ENCODE data around the gene HOXA11. TPM values are rescaled to one million over a fixed set of nuclear protein-coding genes. Genes with fewer than 3 reads are reported as not detected.

HOXA11 gene
- total RNA-seq, 1 donor from 2014 or later, result not detected

- peak overlapping the region; percentile 56 for H3K4me3 Mint-ChIP-seq
- peaks cover 78% of the 10 kb centered on the region for H3K27me3 Mint-ChIP-seq
- H3K9me3 Mint-ChIP-seq, result no peaks in the 10 kb centered on the region
- peak overlapping the region; percentile 78 for H3K27ac Mint-ChIP-seq
- peak; percentile 69 for DNase-seq
- H3K4me1 Mint-ChIP-seq, result peaks cover 18% of the 10 kb centered on the region
- intact Hi-C loops (cut with micrococcal nuclease), result loop anchor here (2.0 kb wide), 2 partner anchors 14 kb away; no protein-coding TSS in a partner anchor
- peaks cover 8% of the 10 kb centered on the region for H3K36me3 Mint-ChIP-seq (ENCODE audit: low read depth)
Observed at GRCh38 chr7:27184337-27185012, 557 bp downstream of the HOXA11 start.

- peaks cover 18% of the 10 kb centered on the region for H3K4me1 Mint-ChIP-seq
- no peaks in the 10 kb centered on the region for H3K9me3 Mint-ChIP-seq
- peaks cover 8% of the 10 kb centered on the region for H3K36me3 Mint-ChIP-seq (ENCODE audit: low read depth)
- intact Hi-C loops (cut with micrococcal nuclease), result loop anchor here (2.0 kb wide), 2 partner anchors 13 to 15 kb away; no protein-coding TSS in a partner anchor
- H3K4me3 Mint-ChIP-seq, result no peak overlapping the region
- DNase-seq, result peak; percentile 60
- no peak overlapping the region for H3K27ac Mint-ChIP-seq
- H3K27me3 Mint-ChIP-seq, result peaks cover 79% of the 10 kb centered on the region
Observed at GRCh38 chr7:27183682-27184336, 1.2 kb downstream of the HOXA11 start.

- intact Hi-C loops (cut with micrococcal nuclease), result no loop called here
- Mint-ChIP-seq H3K9me3 (no peaks in the 10 kb centered on the region), H3K36me3 (ENCODE audit: low read depth) (peaks cover 8% of the 10 kb centered on the region), H3K4me3 (no peak overlapping the region), H3K4me1 (peaks cover 13% of the 10 kb centered on the region), H3K27ac (no peak overlapping the region), H3K27me3 (peaks cover 76% of the 10 kb centered on the region)
- no peak for DNase-seq
Observed at GRCh38 chr7:27182861-27183681, 2.0 kb downstream of the HOXA11 start.

- no peak overlapping the region for H3K4me3 Mint-ChIP-seq
- H3K4me1 Mint-ChIP-seq, result peaks cover 13% of the 10 kb centered on the region
- no peak for DNase-seq
- peaks cover 74% of the 10 kb centered on the region for H3K27me3 Mint-ChIP-seq
- intact Hi-C loops (cut with micrococcal nuclease), result no loop called here
- peaks cover 8% of the 10 kb centered on the region for H3K36me3 Mint-ChIP-seq (ENCODE audit: low read depth)
- H3K27ac Mint-ChIP-seq, result no peak overlapping the region
- no peaks in the 10 kb centered on the region for H3K9me3 Mint-ChIP-seq
Observed at GRCh38 chr7:27182285-27182841, 2.7 kb downstream of the HOXA11 start.

- no peaks in the 10 kb centered on the region for H3K9me3 Mint-ChIP-seq
- peaks cover 8% of the 10 kb centered on the region for H3K36me3 Mint-ChIP-seq (ENCODE audit: low read depth)
- H3K4me1 Mint-ChIP-seq, result peaks cover 13% of the 10 kb centered on the region
- no peak overlapping the region for H3K27ac Mint-ChIP-seq
- no peak for DNase-seq
- intact Hi-C loops (cut with micrococcal nuclease), result no loop called here
- peaks cover 69% of the 10 kb centered on the region for H3K27me3 Mint-ChIP-seq
- no peak overlapping the region for H3K4me3 Mint-ChIP-seq
Observed at GRCh38 chr7:27181795-27182275, 3.2 kb downstream of the HOXA11 start.

- intact Hi-C loops (cut with micrococcal nuclease), result no loop called here
- H3K9me3 Mint-ChIP-seq, result no peaks in the 10 kb centered on the region
- H3K4me1 Mint-ChIP-seq, result peaks cover 10% of the 10 kb centered on the region
- DNase-seq, result no peak
- H3K27ac Mint-ChIP-seq, result no peak overlapping the region
- H3K36me3 Mint-ChIP-seq (ENCODE audit: low read depth), result peaks cover 5% of the 10 kb centered on the region
- no peak overlapping the region for H3K4me3 Mint-ChIP-seq
- H3K27me3 Mint-ChIP-seq, result peaks cover 65% of the 10 kb centered on the region
Observed at GRCh38 chr7:27180431-27181420, 4.3 kb downstream of the HOXA11 start.

GRCh38 chr7:27179503-27180430 lies 5.3 kb downstream of the HOXA11 start:
- Mint-ChIP-seq H3K27ac (no peak overlapping the region), H3K9me3 (no peaks in the 10 kb centered on the region), H3K4me3 (peak overlapping the region; percentile 51), H3K27me3 (peaks cover 63% of the 10 kb centered on the region), H3K4me1 (peaks cover 5% of the 10 kb centered on the region), H3K36me3 (ENCODE audit: low read depth) (peaks cover 4% of the 10 kb centered on the region)
- peak; percentile 88 for DNase-seq
- intact Hi-C loops (cut with micrococcal nuclease), result no loop called here

GRCh38 chr7:27179030-27179429 lies 6.0 kb downstream of the HOXA11 start:
- H3K9me3 Mint-ChIP-seq, result no peaks in the 10 kb centered on the region
- DNase-seq, result no peak
- H3K4me3 Mint-ChIP-seq, result no peak overlapping the region
- peaks cover 3% of the 10 kb centered on the region for H3K4me1 Mint-ChIP-seq
- peaks cover 64% of the 10 kb centered on the region for H3K27me3 Mint-ChIP-seq
- intact Hi-C loops (cut with micrococcal nuclease), result no loop called here
- peaks cover 2% of the 10 kb centered on the region for H3K36me3 Mint-ChIP-seq (ENCODE audit: low read depth)
- H3K27ac Mint-ChIP-seq, result no peak overlapping the region

GRCh38 chr7:27178366-27178765 lies 6.7 kb downstream of the HOXA11 start:
- Mint-ChIP-seq H3K4me3 (no peak overlapping the region), H3K36me3 (ENCODE audit: low read depth) (peaks cover 2% of the 10 kb centered on the region), H3K4me1 (peaks cover 3% of the 10 kb centered on the region), H3K27ac (no peak overlapping the region), H3K9me3 (no peaks in the 10 kb centered on the region), H3K27me3 (peaks cover 60% of the 10 kb centered on the region)
- intact Hi-C loops (cut with micrococcal nuclease), result no loop called here
- no peak for DNase-seq

- Mint-ChIP-seq H3K27ac (no peak overlapping the region), H3K27me3 (peaks cover 57% of the 10 kb centered on the region), H3K9me3 (no peaks in the 10 kb centered on the region), H3K36me3 (ENCODE audit: low read depth) (peaks cover 2% of the 10 kb centered on the region), H3K4me1 (peaks cover 3% of the 10 kb centered on the region), H3K4me3 (no peak overlapping the region)
- intact Hi-C loops (cut with micrococcal nuclease), result no loop called here
- DNase-seq, result no peak
Observed at GRCh38 chr7:27177795-27178320, 7.2 kb downstream of the HOXA11 start.

- Mint-ChIP-seq H3K27me3 (peaks cover 54% of the 10 kb centered on the region), H3K27ac (no peak overlapping the region), H3K4me1 (peaks cover 3% of the 10 kb centered on the region), H3K9me3 (peaks cover 3% of the 10 kb centered on the region), H3K4me3 (no peak overlapping the region), H3K36me3 (ENCODE audit: low read depth) (peaks cover 2% of the 10 kb centered on the region)
- intact Hi-C loops (cut with micrococcal nuclease), result no loop called here
- DNase-seq, result no peak
Observed at GRCh38 chr7:27176962-27177794, 7.9 kb downstream of the HOXA11 start.
